Measurements from ENCODE around the gene CRHBP. TPM values are rescaled to one million over a fixed set of nuclear protein-coding genes. Genes with fewer than 3 reads are reported as not detected.

Gene CRHBP
- total and polyA plus RNA-seq, 9 of the 15 experiments (the other 6 are each of a cell fraction or from before 2014, with no cell fraction given) = not detected

GRCh38 chr5:76926329-76927105 lies 26.3 kb upstream of the CRHBP start:
- no peaks in the 10 kb centered on the region for H3K4me1 ChIP-seq (replicated peaks in 1 of 2; ENCODE audit: control insufficient read depth in 2 of 2, insufficient read depth in 2 of 2, low read length in 2 of 2)
- no peak for FAIRE-seq
- no peaks in the 10 kb centered on the region for H3K9me3 ChIP-seq (replicated peaks; ENCODE audit: control insufficient read depth, insufficient read depth, low read depth, low read length)
- no peak overlapping the region for H3K4me3 ChIP-seq
- in situ Hi-C loops (cut with MboI) (no loop called here), intact Hi-C loops (cut with micrococcal nuclease) (loop anchor here (1.0 kb wide), 1 partner anchor 23 kb away; no protein-coding TSS in a partner anchor)
- ATAC-seq = no peak
- POLR2A ChIA-PET = interaction anchor here (0.6 kb wide), 1 partner anchor 69 kb away, joined by 3 read pairs; no protein-coding TSS in a partner anchor
- H3K9ac ChIP-seq (ENCODE audit: insufficient read depth in 1 of 2, low read depth in 2 of 2, low read length in 2 of 2) = no peak overlapping the region
- 10% methylated on average over 6 of the region's 6 CpGs for WGBS (ENCODE audit: insufficient coverage, low coverage, missing lambda C conversion rate)
- CTCF ChIA-PET (ENCODE audit: low intra/inter-chr PET ratio) = no interaction called here
- no peaks in the 10 kb centered on the region for H3K36me3 ChIP-seq (ENCODE audit: control insufficient read depth, insufficient read depth, low read length)
- H2AFZ ChIP-seq (ENCODE audit: low read depth, low read length) = no peak overlapping the region
- no peaks in the 10 kb centered on the region for H3K9me1 ChIP-seq (ENCODE audit: control insufficient read depth, insufficient read depth, low read length)
- H3K27ac ChIP-seq (ENCODE audit: extremely low read depth, low read depth, low read length) = no peak overlapping the region
- no TSS peak for BruUV-seq (replicated peaks)
- H4K20me1 ChIP-seq (replicated peaks; ENCODE audit: control insufficient read depth, insufficient read depth, low read length) = no peaks in the 10 kb centered on the region
- no peak for DNase-seq (ENCODE audit: extremely low read depth in 1 of 4, low spot score in 3 of 4)
- peaks cover 25 to 31% of the 10 kb centered on the region in 2 experiments; a peak in 4 of 5 replicates for H3K27me3 ChIP-seq (ENCODE audit: control insufficient read depth in 2 of 2, insufficient read depth in 2 of 2, low read length in 2 of 2)
- TF ChIP-seq MEIS2 (IDR thresholded peaks at IDR 0.05; ENCODE audit: partially characterized antibody) (peak; percentile 9), MCM2 (IDR thresholded peaks at IDR 0.05; ENCODE audit: low read depth) (no peak), IRF2 (CRISPR knock-in tag; IDR thresholded peaks at IDR 0.05) (no peak)
- H3K4me2 ChIP-seq (ENCODE audit: insufficient read depth, low read length) = no peak overlapping the region
- H3K79me2 ChIP-seq (ENCODE audit: control insufficient read depth, insufficient read depth, low read length) = no peaks in the 10 kb centered on the region

- ChIA-PET CTCF (ENCODE audit: low intra/inter-chr PET ratio) (no interaction called here), POLR2A (no interaction called here)
- 2% methylated on average over 4 of the region's 4 CpGs for WGBS (ENCODE audit: insufficient coverage, low coverage, missing lambda C conversion rate)
- H3K4me2 ChIP-seq (ENCODE audit: insufficient read depth, low read length) = no peak overlapping the region
- H3K9me3 ChIP-seq (replicated peaks; ENCODE audit: control insufficient read depth, insufficient read depth, low read depth, low read length) = no peaks in the 10 kb centered on the region
- no peaks in the 10 kb centered on the region for H3K79me2 ChIP-seq (ENCODE audit: control insufficient read depth, insufficient read depth, low read length)
- no peaks in the 10 kb centered on the region for H3K9me1 ChIP-seq (ENCODE audit: control insufficient read depth, insufficient read depth, low read length)
- no peaks in the 10 kb centered on the region for H3K4me1 ChIP-seq (replicated peaks in 1 of 2; ENCODE audit: control insufficient read depth in 2 of 2, insufficient read depth in 2 of 2, low read length in 2 of 2)
- no peak overlapping the region for H2AFZ ChIP-seq (ENCODE audit: low read depth, low read length)
- ATAC-seq (no peak), DNase-seq (ENCODE audit: extremely low read depth in 1 of 4, low spot score in 3 of 4) (no peak), FAIRE-seq (no peak)
- BruUV-seq (replicated peaks) = no TSS peak
- in situ Hi-C loops (cut with MboI) (no loop called here), intact Hi-C loops (cut with micrococcal nuclease) (loop anchor here (1.0 kb wide), 1 partner anchor 25 kb away; no protein-coding TSS in a partner anchor)
- H4K20me1 ChIP-seq (replicated peaks; ENCODE audit: control insufficient read depth, insufficient read depth, low read length) = no peaks in the 10 kb centered on the region
- no peak overlapping the region for H3K4me3 ChIP-seq
- peaks cover 33 to 35% of the 10 kb centered on the region in 2 experiments; a peak in 4 of 5 replicates for H3K27me3 ChIP-seq (ENCODE audit: control insufficient read depth in 2 of 2, insufficient read depth in 2 of 2, low read length in 2 of 2)
- no peak overlapping the region for H3K27ac ChIP-seq (ENCODE audit: extremely low read depth, low read depth, low read length)
- H3K36me3 ChIP-seq (ENCODE audit: control insufficient read depth, insufficient read depth, low read length) = no peaks in the 10 kb centered on the region
- H3K9ac ChIP-seq (ENCODE audit: insufficient read depth in 1 of 2, low read depth in 2 of 2, low read length in 2 of 2) = no peak overlapping the region
- TF ChIP-seq HMBOX1 (IDR thresholded peaks at IDR 0.05) (no peak), SPI1 (IDR thresholded peaks at IDR 0.05; ENCODE audit: borderline replicate concordance, low read depth, low read length) (no peak), ZNF121 (CRISPR knock-in tag; conservative IDR thresholded peaks at IDR 0.05) (no peak), SRSF1 (IDR thresholded peaks at IDR 0.05; ENCODE audit: low read depth, low read length) (no peak), SLC30A9 (CRISPR knock-in tag; IDR thresholded peaks at IDR 0.05) (no peak), ETV1 (tag; conservative IDR thresholded peaks at IDR 0.05; ENCODE audit: low read depth) (no peak)
- TF ChIP-seq, protein P1, sequence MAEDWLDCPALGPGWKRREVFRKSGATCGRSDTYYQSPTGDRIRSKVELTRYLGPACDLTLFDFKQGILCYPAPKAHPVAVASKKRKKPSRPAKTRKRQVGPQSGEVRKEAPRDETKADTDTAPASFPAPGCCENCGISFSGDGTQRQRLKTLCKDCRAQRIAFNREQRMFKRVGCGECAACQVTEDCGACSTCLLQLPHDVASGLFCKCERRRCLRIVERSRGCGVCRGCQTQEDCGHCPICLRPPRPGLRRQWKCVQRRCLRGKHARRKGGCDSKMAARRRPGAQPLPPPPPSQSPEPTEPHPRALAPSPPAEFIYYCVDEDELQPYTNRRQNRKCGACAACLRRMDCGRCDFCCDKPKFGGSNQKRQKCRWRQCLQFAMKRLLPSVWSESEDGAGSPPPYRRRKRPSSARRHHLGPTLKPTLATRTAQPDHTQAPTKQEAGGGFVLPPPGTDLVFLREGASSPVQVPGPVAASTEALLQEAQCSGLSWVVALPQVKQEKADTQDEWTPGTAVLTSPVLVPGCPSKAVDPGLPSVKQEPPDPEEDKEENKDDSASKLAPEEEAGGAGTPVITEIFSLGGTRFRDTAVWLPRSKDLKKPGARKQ (CRISPR knock-in tag; IDR thresholded peaks at IDR 0.05) = no peak
- TF ChIP-seq, protein P2, sequence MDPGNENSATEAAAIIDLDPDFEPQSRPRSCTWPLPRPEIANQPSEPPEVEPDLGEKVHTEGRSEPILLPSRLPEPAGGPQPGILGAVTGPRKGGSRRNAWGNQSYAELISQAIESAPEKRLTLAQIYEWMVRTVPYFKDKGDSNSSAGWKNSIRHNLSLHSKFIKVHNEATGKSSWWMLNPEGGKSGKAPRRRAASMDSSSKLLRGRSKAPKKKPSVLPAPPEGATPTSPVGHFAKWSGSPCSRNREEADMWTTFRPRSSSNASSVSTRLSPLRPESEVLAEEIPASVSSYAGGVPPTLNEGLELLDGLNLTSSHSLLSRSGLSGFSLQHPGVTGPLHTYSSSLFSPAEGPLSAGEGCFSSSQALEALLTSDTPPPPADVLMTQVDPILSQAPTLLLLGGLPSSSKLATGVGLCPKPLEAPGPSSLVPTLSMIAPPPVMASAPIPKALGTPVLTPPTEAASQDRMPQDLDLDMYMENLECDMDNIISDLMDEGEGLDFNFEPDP (CRISPR knock-in tag; IDR thresholded peaks at IDR 0.05) = no peak
Observed at GRCh38 chr5:76927961-76928360, 24.9 kb upstream of the CRHBP start.

All from K562 (cell line).